HG02798 (cell line): ENCODE measurements around the gene RIPK3.

ENCODE experiments used
- ATAC-seq: cut with Tn5 transposase; IDR thresholded peaks from one replicate; pipeline ENCODE4 v1.9.1; 2021; ENCODE audit warnings: mild to moderate bottlenecking; ENCODE audit not compliant: unreplicated experiment, poor library complexity

Gene RIPK3

GRCh38 chr14:24309538-24310264 lies 30.1 kb downstream of the RIPK3 start, which contains the start of gene LTB4R2:
TSS of gene LTB4R2 (plus strand) at chr14:24310140. CDS start at chr14:24310665, 525 bp downstream.
- no peak for ATAC-seq

GRCh38 chr14:24308342-24309124 lies 31.3 kb downstream of the RIPK3 start:
- no peak for ATAC-seq

GRCh38 chr14:24307575-24308341 lies 32.0 kb downstream of the RIPK3 start, which contains the start of gene CIDEB:
TSS of gene CIDEB (minus strand) at chr14:24307977. CDS start at chr14:24307858, 119 bp downstream.
- ATAC-seq: no peak

- ATAC-seq: no peak
These were observed 32.6 kb downstream of the RIPK3 start for GRCh38 chr14:24307156-24307574.

GRCh38 chr14:24304019-24304387 lies 35.8 kb downstream of the RIPK3 start:
- ATAC-seq: no peak

- ATAC-seq: no peak
These were observed 39.3 kb downstream of the RIPK3 start for GRCh38 chr14:24300326-24300980.

GRCh38 chr14:24299255-24300191 lies 40.3 kb downstream of the RIPK3 start, which contains the start of the genes DHRS1 and NOP9:
TSS of gene DHRS1 (minus strand) at chr14:24299780. CDS start at chr14:24299106, 674 bp downstream.
TSS of gene NOP9 (plus strand) at chr14:24299850. CDS start at chr14:24299955, 105 bp downstream.
- peak; percentile 87 for ATAC-seq

GRCh38 chr14:24298892-24299254 lies 40.9 kb downstream of the RIPK3 start:
- peak; percentile 7 for ATAC-seq

- peak; percentile 2 for ATAC-seq
These were observed 42.4 kb downstream of the RIPK3 start for GRCh38 chr14:24297190-24297964.

- ATAC-seq: peak; percentile 36
These were observed 43.2 kb downstream of the RIPK3 start for GRCh38 chr14:24296341-24297157.

GRCh38 chr14:24293525-24293924 lies 46.3 kb downstream of the RIPK3 start:
- no peak for ATAC-seq

GRCh38 chr14:24292118-24292807 lies 47.5 kb downstream of the RIPK3 start:
- no peak for ATAC-seq

- ATAC-seq: no peak
These were observed 48.2 kb downstream of the RIPK3 start for GRCh38 chr14:24291446-24292117.

GRCh38 chr14:24290746-24291145 lies 49.0 kb downstream of the RIPK3 start:
- no peak for ATAC-seq

- peak; percentile 60 for ATAC-seq
These were observed 50.0 kb downstream of the RIPK3 start for GRCh38 chr14:24289649-24290280.

- no peak for ATAC-seq
These were observed 52.8 kb downstream of the RIPK3 start for GRCh38 chr14:24286996-24287395.
